IPS-18c (cell line): ENCODE results near the gene FRK.

ENCODE experiments used
- H3K4me3 ChIP-seq: 2 replicates; pipeline ENCODE4 v1.7.0; 2013; ENCODE audit warnings: low read depth, mild to moderate bottlenecking, low read length, moderate library complexity; ENCODE audit not compliant: insufficient read depth
- H3K9me3 ChIP-seq: one replicate; pipeline ENCODE4 v1.6.1; 2013; ENCODE audit warnings: mild to moderate bottlenecking, low read length, moderate library complexity; ENCODE audit not compliant: control insufficient read depth, insufficient read depth

The FRK gene

DNA sequence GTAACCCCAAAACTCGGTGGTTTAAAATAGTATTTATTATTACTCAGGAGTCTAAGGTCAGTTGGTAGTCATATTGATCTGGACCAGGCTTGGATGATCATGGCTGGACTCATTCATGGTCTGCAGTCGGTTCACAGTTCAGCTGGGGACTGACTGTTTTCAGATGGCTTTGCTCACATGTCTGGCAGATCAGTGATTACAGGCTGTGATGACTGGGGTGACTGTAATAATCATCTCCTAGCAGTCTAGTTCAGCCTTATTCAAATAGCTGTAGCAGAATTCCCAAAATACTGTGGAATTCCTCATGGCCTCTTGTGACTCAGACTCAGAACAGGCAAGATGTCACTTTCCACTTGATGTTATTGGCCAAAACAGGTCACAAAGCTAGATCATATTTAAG, 23.6 kb upstream of the FRK start:
- Histone ChIP-seq H3K9me3 (no peaks in the 10 kb centered on the region), H3K4me3 (no peak overlapping the region)

DNA sequence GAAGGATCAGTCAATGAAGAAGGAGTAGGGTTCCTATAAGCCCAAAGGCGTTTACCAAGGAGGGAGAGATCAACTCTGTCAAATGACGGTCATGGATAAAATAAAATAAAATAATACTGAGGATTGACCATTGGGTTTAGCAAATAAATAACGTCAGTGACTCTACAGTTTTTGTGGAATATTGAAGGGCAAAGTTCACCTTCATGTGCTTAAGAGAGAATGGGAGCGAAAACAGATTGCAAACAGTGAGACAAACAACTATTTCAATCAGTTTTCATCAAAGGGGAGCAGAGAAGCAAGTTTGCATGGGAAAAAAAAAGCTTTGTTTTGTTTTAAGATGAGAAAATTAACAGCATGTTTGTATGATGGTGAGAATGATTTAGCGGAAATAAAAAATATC, 22.4 kb upstream of the FRK start:
- Histone ChIP-seq H3K4me3 (no peak overlapping the region), H3K9me3 (no peaks in the 10 kb centered on the region)

GRCh38 chr6:116078945-116079344, 18.3 kb upstream of the FRK start:
- H3K9me3 ChIP-seq, result no peaks in the 10 kb centered on the region
- no peak overlapping the region for H3K4me3 ChIP-seq

- Histone ChIP-seq H3K4me3 (no peak overlapping the region), H3K9me3 (no peaks in the 10 kb centered on the region)
Measured at GRCh38 chr6:116078522-116078921, 17.8 kb upstream of the FRK start.

DNA sequence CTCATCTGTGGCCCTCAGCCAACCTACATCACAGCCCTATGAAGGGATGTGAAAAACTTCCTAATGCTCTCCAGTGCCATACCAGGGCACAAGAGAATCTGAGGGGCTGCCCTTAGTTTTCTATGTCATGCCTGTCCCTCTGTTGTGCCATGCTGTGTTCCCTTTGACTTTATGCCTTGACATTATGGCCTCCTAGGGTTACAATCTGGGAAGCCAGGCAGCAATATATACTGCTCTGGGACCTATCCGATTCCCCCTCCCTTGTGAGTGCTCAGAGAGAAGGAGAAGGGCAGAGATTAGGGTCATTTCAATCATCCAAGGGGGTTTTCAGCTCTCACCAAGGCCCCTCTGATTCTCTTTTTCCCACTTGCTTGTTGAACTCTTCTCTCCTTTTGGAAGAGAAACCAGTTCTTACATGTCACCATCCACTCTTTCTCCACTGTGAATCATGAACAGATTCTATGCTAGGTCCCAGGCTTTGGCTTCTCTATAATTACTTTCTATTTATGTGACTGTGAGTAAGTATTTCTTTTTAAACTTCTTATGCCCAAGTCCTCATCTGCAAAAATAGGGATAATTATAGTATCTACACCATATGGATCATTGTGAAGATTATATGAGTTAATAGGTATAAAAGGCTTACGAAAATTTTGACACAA, 14.2 kb upstream of the FRK start:
- H3K9me3 ChIP-seq, result no peaks in the 10 kb centered on the region
- no peak overlapping the region for H3K4me3 ChIP-seq

DNA sequence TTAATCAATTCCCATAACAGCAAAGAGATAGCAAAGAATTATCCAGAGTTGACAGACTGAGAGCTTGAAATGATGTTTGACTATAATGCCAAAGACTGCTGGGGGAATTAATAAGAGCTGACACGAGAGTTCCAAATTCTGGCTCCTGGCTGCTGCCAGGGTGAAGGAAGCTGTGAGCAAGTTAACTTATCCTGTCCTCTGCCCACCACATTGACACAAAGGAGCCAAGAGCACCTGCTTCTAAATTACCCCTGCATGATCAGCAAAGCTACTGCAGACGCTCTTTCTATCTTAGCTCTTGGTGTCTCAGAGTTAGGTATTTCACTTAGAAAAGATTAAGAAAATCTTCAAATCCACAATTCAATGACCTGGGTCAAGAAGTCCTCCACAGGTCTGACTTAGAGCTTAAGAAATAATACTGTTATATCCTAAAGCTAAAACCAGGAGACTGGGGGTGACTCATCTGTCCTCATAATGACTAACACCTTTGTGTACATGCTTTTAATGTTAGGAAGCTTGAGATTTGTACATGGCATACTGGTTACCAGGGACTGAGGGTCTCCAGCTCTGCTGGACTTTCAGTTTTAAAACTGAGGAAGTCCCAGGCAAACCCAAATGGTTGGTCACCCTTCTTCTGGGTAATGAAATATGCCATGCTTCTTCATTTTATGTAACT, 13.2 kb upstream of the FRK start:
- no peaks in the 10 kb centered on the region for H3K9me3 ChIP-seq
- H3K4me3 ChIP-seq, result no peak overlapping the region

GRCh38 chr6:116072368-116072767, 11.7 kb upstream of the FRK start:
- no peaks in the 10 kb centered on the region for H3K9me3 ChIP-seq
- no peak overlapping the region for H3K4me3 ChIP-seq

GRCh38 chr6:116070616-116071389, 10.1 kb upstream of the FRK start:
- Histone ChIP-seq H3K9me3 (no peaks in the 10 kb centered on the region), H3K4me3 (no peak overlapping the region)

DNA sequence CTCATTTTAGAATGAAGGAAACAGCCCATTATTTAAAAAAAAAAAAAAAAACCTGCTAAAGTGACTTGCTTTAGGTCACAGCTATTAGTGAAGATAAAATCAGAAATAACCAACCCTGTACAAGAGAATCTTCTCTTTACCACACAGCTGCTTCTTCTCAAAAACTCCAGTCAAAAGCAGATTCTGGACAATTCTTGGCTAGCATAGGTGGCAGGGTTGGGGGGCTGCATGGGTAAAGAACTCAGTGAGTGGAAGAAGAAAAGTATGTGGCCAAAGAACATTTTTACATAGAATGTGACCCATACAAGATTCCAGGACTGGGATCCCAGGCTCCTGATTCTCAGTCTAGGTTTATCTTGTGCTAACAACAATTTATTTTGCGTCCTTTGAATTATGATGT, 9.4 kb upstream of the FRK start:
- no peaks in the 10 kb centered on the region for H3K9me3 ChIP-seq
- no peak overlapping the region for H3K4me3 ChIP-seq

GRCh38 chr6:116066789-116067188, 6.1 kb upstream of the FRK start:
- Histone ChIP-seq H3K9me3 (no peaks in the 10 kb centered on the region), H3K4me3 (no peak overlapping the region)

DNA sequence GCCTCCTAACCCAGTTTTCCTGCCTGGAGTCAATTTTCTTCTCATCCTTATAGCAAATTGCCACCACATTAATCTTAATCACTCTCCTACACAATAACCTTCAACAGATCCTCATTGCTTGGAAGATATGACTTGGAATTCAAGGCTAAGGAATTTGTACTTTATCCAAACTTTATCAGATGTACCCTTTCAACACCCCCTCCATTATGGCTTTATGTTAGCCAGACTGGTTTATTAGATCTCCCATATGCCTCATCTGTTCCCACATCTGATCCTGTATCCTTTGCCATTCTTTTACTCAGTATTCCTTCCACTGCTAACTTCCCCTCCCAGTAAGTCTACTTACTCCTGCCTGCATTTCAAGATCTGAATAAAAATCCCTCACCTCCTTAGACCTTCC, 4.0 kb upstream of the FRK start:
- Histone ChIP-seq H3K4me3 (no peak overlapping the region), H3K9me3 (no peaks in the 10 kb centered on the region)

DNA sequence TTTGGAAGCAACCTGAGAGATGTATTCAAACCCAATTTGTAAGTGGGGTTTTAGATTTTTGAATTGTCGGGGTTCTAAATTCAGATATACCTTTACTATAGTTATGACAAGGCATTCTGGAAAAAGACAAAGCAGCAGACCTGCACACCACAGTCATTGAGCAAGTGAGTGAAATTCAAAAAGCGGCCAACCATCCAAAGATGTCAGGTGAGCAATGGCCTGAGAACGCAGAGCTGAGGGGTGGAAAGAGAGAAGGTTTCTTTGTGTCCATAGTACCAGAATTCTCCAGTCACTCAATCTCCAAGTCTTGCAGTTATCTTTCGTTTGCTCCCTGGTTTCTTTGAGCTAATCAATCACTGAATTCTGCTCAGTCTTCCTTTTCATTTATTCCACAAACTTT, 1.8 kb upstream of the FRK start:
- H3K9me3 ChIP-seq, result no peaks in the 10 kb centered on the region
- no peak overlapping the region for H3K4me3 ChIP-seq

DNA sequence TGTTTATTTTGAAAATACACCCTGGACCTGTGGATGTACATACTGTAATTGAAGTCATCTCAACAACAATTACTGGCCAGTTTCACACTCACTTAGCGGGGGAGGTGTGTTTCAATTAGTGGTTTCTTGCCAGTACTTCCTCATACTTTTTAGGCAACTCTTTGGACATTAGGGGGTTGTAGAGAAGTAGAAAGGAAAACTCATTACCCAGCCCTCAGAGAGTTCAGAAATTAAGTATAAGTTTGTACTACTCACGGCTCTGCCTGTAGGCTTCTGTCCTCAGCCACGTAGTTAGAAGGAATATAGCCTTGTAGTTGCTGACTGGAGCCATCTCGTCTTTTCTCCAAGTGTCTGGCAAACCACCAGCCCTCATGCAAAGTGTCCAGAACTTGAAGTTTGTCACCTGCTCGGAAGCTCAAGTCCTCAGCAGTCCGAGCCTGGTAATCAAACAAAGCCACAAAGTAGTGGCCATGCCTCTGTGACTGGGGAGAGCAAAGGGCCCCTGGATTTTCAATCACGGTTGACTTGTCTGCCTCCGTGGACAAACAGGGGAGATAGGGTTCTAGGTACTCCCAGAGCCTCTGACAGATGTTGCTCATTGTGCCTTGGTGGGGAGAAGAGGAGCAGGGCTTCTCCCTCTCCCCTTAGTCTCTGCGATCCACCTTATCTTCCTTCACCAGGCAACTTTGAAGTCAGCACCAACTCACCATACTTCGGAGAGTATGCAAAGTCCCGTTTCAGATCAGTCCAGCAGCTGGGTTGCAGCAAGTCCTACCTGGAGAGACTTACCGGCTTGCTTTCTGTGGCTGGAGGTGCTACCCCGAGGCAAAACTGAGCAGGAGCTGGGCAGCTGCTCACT, 749 bp downstream of the FRK start:
- Histone ChIP-seq H3K4me3 (no peak overlapping the region), H3K9me3 (no peaks in the 10 kb centered on the region)

DNA sequence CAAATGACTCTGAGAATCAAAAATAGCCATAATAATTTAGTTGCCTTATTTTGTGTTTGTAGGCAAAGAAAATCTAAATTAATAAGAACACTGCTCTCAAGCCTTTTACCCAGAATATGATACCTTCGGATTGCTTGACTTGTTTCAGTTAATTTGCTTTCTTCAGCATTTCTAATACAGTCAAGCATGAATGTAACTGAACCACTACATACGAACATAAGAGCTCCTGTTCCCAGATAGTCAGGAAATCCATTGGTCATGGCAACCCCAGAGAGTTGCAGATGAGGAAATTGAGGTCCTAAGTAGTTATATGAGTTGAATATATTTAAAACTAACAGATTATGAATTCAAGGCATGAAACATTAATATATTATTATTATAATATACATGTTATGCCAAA, 2.9 kb downstream of the FRK start:
- Histone ChIP-seq H3K9me3 (no peaks in the 10 kb centered on the region), H3K4me3 (no peak overlapping the region)

DNA sequence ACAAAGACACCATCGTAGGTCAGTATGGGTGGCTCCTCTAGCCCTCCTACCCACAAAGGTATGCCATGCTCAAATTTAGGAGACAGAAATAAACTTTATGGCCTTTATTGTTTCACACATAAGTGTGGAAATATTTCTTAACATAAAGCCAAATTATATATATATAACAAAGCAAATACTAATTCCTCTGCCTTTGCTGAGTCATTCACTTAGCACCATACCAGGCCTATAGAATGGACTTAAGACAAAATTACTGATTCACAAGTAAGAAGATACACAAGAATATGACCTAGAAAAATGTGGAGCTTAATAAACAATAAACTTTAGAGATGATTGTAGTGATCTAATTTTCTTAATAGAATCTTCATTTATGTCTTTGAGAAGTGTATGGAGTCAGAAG, 5.2 kb downstream of the FRK start:
- no peak overlapping the region for H3K4me3 ChIP-seq
- H3K9me3 ChIP-seq, result no peaks in the 10 kb centered on the region

DNA sequence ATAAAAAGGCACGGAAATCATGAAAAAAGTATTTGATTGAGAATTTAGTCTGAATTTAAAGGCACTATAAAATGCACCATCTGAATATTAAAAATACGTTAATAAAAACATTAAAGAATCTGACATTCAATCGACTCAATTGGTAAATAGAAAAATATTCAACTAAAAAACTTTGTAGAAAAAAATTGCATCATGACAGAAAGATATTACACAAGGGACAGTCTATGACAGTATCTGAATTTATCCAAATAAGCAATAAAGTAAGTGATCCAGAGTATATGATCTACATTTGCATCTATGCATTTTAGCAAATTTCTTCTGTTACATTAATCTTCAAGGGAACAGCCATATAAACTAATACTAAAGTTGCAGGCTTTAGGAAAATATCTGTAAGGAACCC, 9.4 kb downstream of the FRK start:
- Histone ChIP-seq H3K4me3 (no peak overlapping the region), H3K9me3 (no peaks in the 10 kb centered on the region)

DNA sequence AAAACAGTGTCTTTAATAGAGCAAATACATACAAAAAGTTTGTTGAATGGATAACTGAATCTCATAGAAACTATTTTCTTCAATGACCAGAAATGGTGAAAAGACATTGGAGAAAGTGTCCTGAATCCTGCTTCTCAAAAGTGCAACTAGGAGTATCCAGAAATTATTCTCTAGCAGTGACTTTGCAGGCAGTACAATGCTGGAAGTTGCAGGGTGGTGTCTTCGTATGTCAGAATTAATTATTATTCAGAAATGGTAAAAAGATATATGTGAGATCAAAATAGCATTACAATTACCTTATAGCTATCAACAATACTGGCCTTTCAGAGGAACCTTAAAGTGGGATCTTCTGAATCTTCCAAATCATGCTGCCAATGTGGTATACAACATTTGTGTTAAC, 10.0 kb downstream of the FRK start:
- Histone ChIP-seq H3K4me3 (no peak overlapping the region), H3K9me3 (no peaks in the 10 kb centered on the region)
